Kidney epithelial cell (primary cell): Measurements from ENCODE around the gene TBC1D22A. TPM values are rescaled to one million over a fixed set of nuclear protein-coding genes. Genes with fewer than 3 reads are reported as not detected.

ENCODE experiments used
- DNase-seq: peaks from one replicate; pipeline ENCODE4 v3.0.0-alpha.2; 2010; ENCODE audit warnings: low read depth
- H3K27me3 ChIP-seq: 2 replicates; pipeline ENCODE4 v1.6.0; 2011; ENCODE audit warnings: low read length; ENCODE audit not compliant: control insufficient read depth, insufficient read depth
- H3K36me3 ChIP-seq: 2 replicates; pipeline ENCODE4 v1.5.1; 2011; ENCODE audit warnings: low read length; ENCODE audit not compliant: control insufficient read depth, insufficient read depth
- H3K4me3 ChIP-seq: 2 replicates; pipeline ENCODE4 v1.5.1; 2011; ENCODE audit warnings: low read depth, mild to moderate bottlenecking, control low read depth, low read length
- total RNA-seq: library from RNA; depleted of rRNA; stranded (reverse); fragments of >200 nt; gene quantifications from 2 replicates; pipeline ENCODE4 v1.2.3, GENCODE V29; 2015
- TF ChIP-seq, protein P1 (sequence below): IDR thresholded peaks from 2 replicates; pipeline ENCODE4 v1.5.1; 2011; ENCODE audit warnings: mild to moderate bottlenecking, moderate library complexity, low read length, control low read depth, inconsistent platforms; ENCODE audit not compliant: insufficient read depth, poor library complexity, severe bottlenecking

Gene TBC1D22A
- total RNA-seq, 1 donor from 2014 or later, result 25.7 TPM

DNA sequence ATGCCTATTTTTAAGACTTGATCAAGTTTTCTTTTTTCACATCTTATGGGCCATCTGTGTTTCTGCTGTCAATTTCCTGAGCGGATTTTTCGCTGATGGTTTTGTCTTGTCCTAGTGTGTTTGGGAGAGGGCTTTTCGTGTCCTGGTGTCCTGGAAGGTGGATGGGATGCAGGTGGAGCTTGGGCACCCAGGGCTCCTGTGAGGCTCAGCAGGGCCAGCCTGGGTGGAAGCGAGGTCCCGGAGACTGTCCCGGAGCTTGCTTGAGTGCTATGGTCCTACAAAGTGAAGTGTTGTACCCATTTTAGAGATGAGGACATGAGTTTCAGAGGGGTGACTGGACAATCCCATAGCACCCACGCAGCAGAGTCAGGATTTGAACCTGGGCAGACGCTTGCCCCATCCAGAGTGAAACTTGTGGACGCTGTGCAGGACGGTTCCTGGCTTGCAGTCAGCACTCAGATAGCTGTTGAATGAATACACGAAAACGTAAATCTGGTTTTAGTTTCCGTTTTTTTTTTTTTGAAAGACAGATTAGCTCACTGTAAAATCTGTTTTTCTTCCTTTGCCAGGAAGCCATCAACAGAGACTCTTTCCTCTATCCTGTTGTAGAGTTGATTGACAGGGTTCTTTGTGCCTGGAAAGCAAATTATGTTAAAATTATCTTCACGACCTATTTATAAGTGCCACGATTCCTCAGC is 64.1 kb downstream of the TBC1D22A start:
- TF ChIP-seq, protein P1, sequence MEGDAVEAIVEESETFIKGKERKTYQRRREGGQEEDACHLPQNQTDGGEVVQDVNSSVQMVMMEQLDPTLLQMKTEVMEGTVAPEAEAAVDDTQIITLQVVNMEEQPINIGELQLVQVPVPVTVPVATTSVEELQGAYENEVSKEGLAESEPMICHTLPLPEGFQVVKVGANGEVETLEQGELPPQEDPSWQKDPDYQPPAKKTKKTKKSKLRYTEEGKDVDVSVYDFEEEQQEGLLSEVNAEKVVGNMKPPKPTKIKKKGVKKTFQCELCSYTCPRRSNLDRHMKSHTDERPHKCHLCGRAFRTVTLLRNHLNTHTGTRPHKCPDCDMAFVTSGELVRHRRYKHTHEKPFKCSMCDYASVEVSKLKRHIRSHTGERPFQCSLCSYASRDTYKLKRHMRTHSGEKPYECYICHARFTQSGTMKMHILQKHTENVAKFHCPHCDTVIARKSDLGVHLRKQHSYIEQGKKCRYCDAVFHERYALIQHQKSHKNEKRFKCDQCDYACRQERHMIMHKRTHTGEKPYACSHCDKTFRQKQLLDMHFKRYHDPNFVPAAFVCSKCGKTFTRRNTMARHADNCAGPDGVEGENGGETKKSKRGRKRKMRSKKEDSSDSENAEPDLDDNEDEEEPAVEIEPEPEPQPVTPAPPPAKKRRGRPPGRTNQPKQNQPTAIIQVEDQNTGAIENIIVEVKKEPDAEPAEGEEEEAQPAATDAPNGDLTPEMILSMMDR, result no peak
- H3K27me3 ChIP-seq, result no peaks in the 10 kb centered on the region
- DNase-seq, result no peak
- H3K36me3 ChIP-seq, result no peaks in the 10 kb centered on the region
- no peak overlapping the region for H3K4me3 ChIP-seq

DNA sequence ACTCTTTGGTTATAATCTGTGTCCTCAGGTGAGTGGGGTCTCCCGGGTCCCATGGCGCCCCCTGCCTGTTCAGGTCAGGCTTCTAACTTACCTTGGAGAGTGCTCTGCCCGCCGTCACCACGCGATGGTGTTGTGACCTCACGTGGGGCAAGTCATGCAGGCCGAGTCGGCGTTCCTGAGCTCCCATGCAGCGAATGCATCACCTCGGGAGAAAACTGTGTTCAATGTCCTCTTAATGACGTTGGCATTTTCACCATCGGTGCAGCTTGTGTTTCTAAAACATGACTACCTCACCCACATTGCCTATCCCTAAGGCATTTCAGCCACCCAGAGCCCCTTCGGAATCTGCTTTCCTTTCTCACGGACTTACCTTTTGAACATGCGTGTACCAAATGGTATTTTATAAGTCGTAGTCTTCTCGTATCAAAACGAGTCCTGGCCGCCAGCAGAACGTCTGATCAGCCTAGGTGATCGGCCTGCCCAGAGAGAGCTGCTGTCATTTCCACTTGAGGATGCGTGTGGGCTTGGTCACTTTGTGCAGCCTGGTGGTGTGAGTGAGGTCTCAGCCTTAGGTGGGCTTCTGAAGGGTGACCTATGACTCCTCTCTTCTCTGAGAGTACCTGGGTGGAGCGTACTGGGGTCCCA is 64.8 kb downstream of the TBC1D22A start:
- DNase-seq, result no peak
- Histone ChIP-seq H3K4me3 (no peak overlapping the region), H3K27me3 (no peaks in the 10 kb centered on the region), H3K36me3 (no peaks in the 10 kb centered on the region)
- TF ChIP-seq, protein P1, result no peak

DNA sequence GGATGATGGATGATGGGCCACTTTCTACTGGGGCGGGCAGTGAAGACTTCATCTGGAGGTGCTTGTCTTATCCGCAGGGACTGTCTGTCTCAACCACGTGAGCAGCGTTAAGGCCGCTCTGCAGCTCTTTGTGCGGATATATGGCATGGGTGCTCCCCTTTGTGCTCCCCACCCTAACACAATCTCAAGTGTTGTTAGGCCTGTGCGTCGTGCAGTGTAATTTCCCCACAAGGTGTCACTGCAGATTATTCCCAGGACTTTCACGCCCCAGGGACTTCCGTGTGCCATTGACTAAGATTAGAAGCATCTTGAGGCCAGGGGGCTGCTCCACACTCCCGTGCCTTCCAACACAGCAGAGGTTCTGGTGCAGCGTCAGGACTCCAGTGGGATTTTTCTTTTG is 65.3 kb downstream of the TBC1D22A start:
- H3K36me3 ChIP-seq, result no peaks in the 10 kb centered on the region
- no peak overlapping the region for H3K4me3 ChIP-seq
- TF ChIP-seq, protein P1, result no peak
- no peak for DNase-seq
- no peaks in the 10 kb centered on the region for H3K27me3 ChIP-seq

DNA sequence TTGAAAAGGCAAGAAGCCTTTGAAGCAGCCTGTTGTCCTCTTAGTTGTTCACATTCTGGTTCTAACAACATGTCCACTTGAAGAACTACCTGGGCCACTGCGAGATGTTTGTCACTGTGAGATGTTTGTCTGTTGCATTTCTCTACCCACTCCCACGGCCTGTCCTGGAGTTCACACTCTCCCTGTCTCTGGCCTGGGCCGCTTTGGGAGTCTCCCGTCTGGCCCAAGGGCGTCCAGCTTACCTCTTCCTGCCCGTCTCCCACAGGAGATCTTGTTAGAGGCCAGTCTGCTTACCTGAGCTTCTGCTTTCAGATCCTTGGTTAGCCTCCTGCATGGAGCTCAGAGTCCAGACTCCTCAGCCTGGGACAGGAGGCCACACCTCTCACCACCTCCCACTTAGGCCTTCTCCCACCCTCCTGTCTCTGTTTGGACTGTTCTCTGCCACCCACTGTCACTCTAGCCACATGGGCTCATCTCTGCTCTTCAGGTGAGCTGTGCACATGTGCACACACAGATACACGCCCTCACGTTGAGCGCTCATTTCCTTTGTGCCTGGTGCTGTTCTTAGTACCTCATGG is 66.0 kb downstream of the TBC1D22A start:
- no peak overlapping the region for H3K4me3 ChIP-seq
- TF ChIP-seq, protein P1, result no peak
- no peaks in the 10 kb centered on the region for H3K36me3 ChIP-seq

DNA sequence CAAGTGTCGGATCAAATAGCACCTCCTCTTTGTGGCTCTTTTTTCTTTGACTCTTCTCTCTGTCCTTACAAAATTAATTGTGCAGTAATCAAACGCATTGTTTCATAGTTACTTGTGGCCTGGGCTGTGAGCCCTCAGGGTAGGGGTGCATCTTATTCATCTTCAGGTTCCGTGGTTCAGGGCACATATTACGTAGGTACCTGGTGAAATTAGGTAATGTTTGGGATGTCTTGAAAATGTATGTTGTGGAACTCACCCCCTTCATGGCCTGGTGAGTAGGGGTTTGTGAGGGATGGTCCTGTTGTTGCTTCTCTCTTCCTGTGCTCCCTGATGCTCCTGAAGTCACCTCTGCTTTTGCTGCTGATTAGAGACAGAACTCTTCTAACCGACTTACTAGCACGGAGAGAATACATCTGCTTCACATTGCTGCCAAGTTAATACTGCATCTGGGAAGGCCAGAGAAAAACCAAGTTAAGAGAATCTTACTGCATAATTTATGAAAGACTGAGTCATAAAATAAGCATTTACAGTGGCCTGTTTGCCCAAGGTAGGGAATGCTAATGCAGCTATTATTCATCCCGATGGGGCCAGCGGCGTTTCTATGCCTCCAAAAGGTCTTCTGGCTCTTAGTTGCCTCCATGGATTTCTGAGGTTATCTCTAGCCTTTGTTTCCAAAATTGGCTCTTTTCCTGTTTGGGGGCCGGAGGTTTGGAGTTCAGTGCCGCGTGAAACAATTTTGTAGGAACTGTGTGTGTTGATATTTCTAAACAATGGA is 66.9 kb downstream of the TBC1D22A start:
- Histone ChIP-seq H3K27me3 (no peaks in the 10 kb centered on the region), H3K4me3 (no peak overlapping the region), H3K36me3 (no peaks in the 10 kb centered on the region)
- TF ChIP-seq, protein P1, result no peak
- peak; percentile 78 for DNase-seq

More for the DNA sequence above, 66.0 kb downstream of the TBC1D22A start:
- DNase-seq, result no peak
- no peaks in the 10 kb centered on the region for H3K27me3 ChIP-seq
